Keratinocyte (primary cell): ENCODE data around the gene CACNA1C. TPM values are rescaled to one million over a fixed set of nuclear protein-coding genes. Genes with fewer than 3 reads are reported as not detected.

Experiments
- DNase-seq: peaks from one replicate; pipeline ENCODE4 v3.0.0-alpha.2; 2011; ENCODE audit warnings: low read depth, missing footprints, low spot score
- FAIRE-seq: peaks from 2 replicates; lab custom pipeline; 2011; peaks lifted over from hg19 to GRCh38; lab: Jason Lieb, UNC
- H2AFZ ChIP-seq: 2 replicates; pipeline ENCODE4 v1.6.0; 2012; ENCODE audit warnings: low read length, control low read depth, inconsistent platforms; ENCODE audit not compliant: control insufficient read depth
- H3K27ac ChIP-seq: 2 replicates; pipeline ENCODE4 v1.5.1; 2011; ENCODE audit warnings: low read length; ENCODE audit not compliant: control insufficient read depth, insufficient read depth
- H3K27me3 ChIP-seq: 3 replicates; pipeline ENCODE4 v1.6.0; 2011; ENCODE audit warnings: low read length; ENCODE audit not compliant: control insufficient read depth, insufficient read depth; ENCODE audit errors: extremely low read depth
- H3K36me3 ChIP-seq, 2 experiments: 2 replicates in 1 of 2; 3 replicates in 1 of 2; pipeline ENCODE4 v1.5.1; 2011; ENCODE audit warnings: low read length in 2 of 2, mild to moderate bottlenecking in 1 of 2; ENCODE audit not compliant: control insufficient read depth in 2 of 2, insufficient read depth in 2 of 2; ENCODE audit errors: extremely low read depth in 1 of 2
- H3K4me1 ChIP-seq: 3 replicates; pipeline ENCODE4 v1.5.1; 2011; ENCODE audit warnings: low read length; ENCODE audit not compliant: control insufficient read depth, insufficient read depth; ENCODE audit errors: extremely low read depth
- H3K4me2 ChIP-seq: 3 replicates; pipeline ENCODE4 v1.6.0; 2011; ENCODE audit warnings: low read depth, low read length; ENCODE audit not compliant: control insufficient read depth, insufficient read depth; ENCODE audit errors: extremely low read depth
- H3K4me3 ChIP-seq, 3 experiments: fragments of 200-600 bp in 1 of 3; sonication (generic) in 1 of 3; 2 replicates in 2 of 3; 3 replicates in 1 of 3; pipeline ENCODE4 v1.5.1; 2011 to 2016; ENCODE audit warnings: low read length in 3 of 3, mild to moderate bottlenecking in 3 of 3, control low read depth in 2 of 3, inconsistent platforms in 1 of 3, low read depth in 1 of 3, mixed read lengths in 1 of 3, mixed run types in 1 of 3, moderate library complexity in 1 of 3; ENCODE audit not compliant: control insufficient read depth in 2 of 3, insufficient read depth in 2 of 3; ENCODE audit errors: extremely low read depth in 1 of 3
- H3K79me2 ChIP-seq: 2 replicates; pipeline ENCODE4 v1.6.0; 2012; ENCODE audit warnings: low read length; ENCODE audit not compliant: control insufficient read depth, insufficient read depth
- H3K9ac ChIP-seq: 3 replicates; pipeline ENCODE4 v1.6.0; 2011; ENCODE audit warnings: low read length; ENCODE audit not compliant: control insufficient read depth, insufficient read depth; ENCODE audit errors: extremely low read depth
- H3K9me1 ChIP-seq: 3 replicates; pipeline ENCODE4 v1.6.0; 2011; ENCODE audit warnings: low read length; ENCODE audit not compliant: control insufficient read depth, insufficient read depth; ENCODE audit errors: extremely low read depth
- H3K9me3 ChIP-seq: 2 replicates; pipeline ENCODE4 v1.5.1; 2012; ENCODE audit warnings: low read depth, low read length; ENCODE audit not compliant: control insufficient read depth
- H4K20me1 ChIP-seq: 3 replicates; pipeline ENCODE4 v1.6.0; 2011; ENCODE audit warnings: low read length; ENCODE audit not compliant: control insufficient read depth, insufficient read depth; ENCODE audit errors: extremely low read depth
- CTCF ChIP-seq, 3 experiments: IDR thresholded peaks in 1 of 3; conservative IDR thresholded peaks in 1 of 3; optimal IDR thresholded peaks in 1 of 3; 2 replicates in 2 of 3; 3 replicates in 1 of 3; pipeline versions ENCODE3 to v1.5.1; 2011; ENCODE audit warnings: low read length in 3 of 3, mild to moderate bottlenecking in 3 of 3, moderate library complexity in 2 of 3, control low read depth in 1 of 3, inconsistent platforms in 1 of 3; ENCODE audit not compliant: insufficient read depth in 2 of 3; ENCODE audit errors: extremely low read depth in 1 of 3
- EZH2 ChIP-seq: IDR thresholded peaks from one replicate; pipeline ENCODE4 v1.6.1; 2012; ENCODE audit warnings: inconsistent platforms, mild to moderate bottlenecking, low read length, moderate library complexity
- dilution Hi-C: fragments of 300-500 bp; cut with MboI; formaldehyde crosslinking; loops from one replicate; pipeline ENCODE4 v1.7.0; 2020; ENCODE audit warnings: low sequenced_read_pairs; ENCODE audit not compliant: extremely low pct_ligation_motif_present
- polyA plus RNA-seq, 5 experiments: library from polyadenylated mRNA; depleted of rRNA in 3 of 5; stranded (reverse) in 3 of 5; stranded (forward) in 1 of 5; unstranded in 1 of 5; fragments of >200 nt; gene quantifications; 1 replicate in 1 of 5; 2 replicates in 3 of 5; 3 replicates in 1 of 5; pipeline versions ENCODE4 v1.2.1 to v1.2.3, GENCODE V29; 2011 to 2012; ENCODE audit warnings: missing spikeins in 2 of 5, low read depth in 1 of 5, low replicate concordance in 1 of 5

Gene CACNA1C
- polyA plus RNA-seq, 1 donor (not counting 4 experiments of a cell fraction or from before 2014, with no cell fraction given): not detected

DNA sequence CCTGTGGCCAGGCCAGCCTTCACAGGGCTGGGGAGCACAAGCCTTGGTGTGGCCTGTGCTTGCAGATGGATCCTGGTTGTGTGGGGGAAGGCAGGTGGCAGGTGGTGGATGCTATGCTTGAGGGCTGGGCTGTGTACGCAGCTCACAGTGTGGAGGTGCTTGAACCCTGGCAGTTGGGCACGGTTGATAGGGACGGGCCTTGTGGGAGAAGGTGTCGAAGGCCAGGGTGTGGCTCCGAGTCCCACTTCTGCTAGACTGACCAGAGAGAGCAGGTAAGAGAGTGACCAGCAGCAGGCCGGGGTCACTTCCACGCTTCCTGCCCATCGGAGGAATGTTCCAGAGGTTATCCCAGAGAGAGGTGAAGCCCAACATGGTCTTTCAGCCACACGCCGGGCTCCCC is 85.5 kb downstream of the CACNA1C start:
- Histone ChIP-seq H4K20me1 (no peaks in the 10 kb centered on the region), H3K79me2 (no peaks in the 10 kb centered on the region), H3K4me1 (no peaks in the 10 kb centered on the region), H3K9me3 (no peaks in the 10 kb centered on the region), H3K27me3 (no peaks in the 10 kb centered on the region), H3K27ac (no peak overlapping the region), H3K36me3 (no peaks in the 10 kb centered on the region), H3K9me1 (no peaks in the 10 kb centered on the region), H3K4me2 (no peak overlapping the region), H2AFZ (no peak overlapping the region), H3K9ac (no peak overlapping the region), H3K4me3 (no peak overlapping the region)
- no peak for TF ChIP-seq EZH2
- no peak for TF ChIP-seq CTCF (optimal IDR thresholded peaks at IDR 0.05 in 1 of 3, IDR thresholded peaks at IDR 0.05 in 1 of 3, conservative IDR thresholded peaks at IDR 0.05 in 1 of 3; ENCODE audit: extremely low read depth in 1 of 3, insufficient read depth in 2 of 3, low read length in 3 of 3)
- dilution Hi-C loops: no loop called here
- DNase-seq (no peak), FAIRE-seq (no peak)

DNA sequence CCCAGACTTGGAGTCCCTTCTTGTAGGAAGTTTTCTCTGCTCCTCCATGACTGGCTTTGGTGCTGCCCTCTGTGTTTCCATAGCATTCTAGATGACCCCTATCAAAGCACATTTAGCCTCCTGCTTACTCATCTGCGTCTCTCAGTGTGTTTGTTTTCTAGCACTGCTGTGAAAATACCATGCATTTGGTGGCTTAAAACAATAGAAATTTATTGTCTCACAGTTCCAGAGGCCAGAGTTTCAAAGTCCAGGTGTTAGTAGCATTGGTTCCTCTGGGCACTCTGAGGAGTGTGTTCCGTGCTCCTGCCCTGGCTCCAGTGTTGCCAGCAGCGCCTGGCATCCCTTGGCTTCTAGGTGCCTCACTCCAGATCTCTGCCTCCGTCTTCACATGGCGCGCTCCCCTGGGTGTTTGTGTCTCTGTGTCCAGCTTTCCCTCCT is 86.1 kb downstream of the CACNA1C start:
- no peak for FAIRE-seq
- dilution Hi-C loops: no loop called here
- H3K27me3 ChIP-seq: no peaks in the 10 kb centered on the region

More for the DNA sequence above, 86.1 kb downstream of the CACNA1C start:
- no peak overlapping the region for H3K9ac ChIP-seq
- no peaks in the 10 kb centered on the region for H3K9me3 ChIP-seq
- H3K27ac ChIP-seq: no peak overlapping the region
- no peaks in the 10 kb centered on the region for H3K4me1 ChIP-seq
- no peaks in the 10 kb centered on the region for H3K9me1 ChIP-seq
- no peaks in the 10 kb centered on the region for H3K79me2 ChIP-seq
- no peaks in the 10 kb centered on the region for H4K20me1 ChIP-seq
- no peak for DNase-seq
- TF ChIP-seq EZH2 (no peak), CTCF (optimal IDR thresholded peaks at IDR 0.05 in 1 of 3, IDR thresholded peaks at IDR 0.05 in 1 of 3, conservative IDR thresholded peaks at IDR 0.05 in 1 of 3; ENCODE audit: extremely low read depth in 1 of 3, insufficient read depth in 2 of 3, low read length in 3 of 3) (no peak)
- no peak overlapping the region for H2AFZ ChIP-seq
- no peaks in the 10 kb centered on the region for H3K36me3 ChIP-seq
- no peak overlapping the region for H3K4me3 ChIP-seq
- H3K4me2 ChIP-seq: no peak overlapping the region
